Esophagus squamous epithelium (tissue), 4 donors: ENCODE measurements around the gene SERPINH1.

Source experiments
- POLR2A ChIP-seq, 4 donors: fragments of 450-650 bp; IDR thresholded peaks; one replicate each; pipeline ENCODE4 v1.6.1; 2017; ENCODE audit warnings: antibody characterized with exemption in 4 of 4, mild to moderate bottlenecking in 4 of 4, moderate library complexity in 3 of 4
- TF ChIP-seq, protein P1 (sequence below), 6 experiments: fragments of 450-650 bp in 4 of 6; fragments of 200-600 bp in 2 of 6; sonication (generic) in 2 of 6; IDR thresholded peaks; one replicate each; pipeline ENCODE4 v1.5.1; 2016 to 2019; ENCODE audit warnings: antibody characterized with exemption in 6 of 6, mild to moderate bottlenecking in 4 of 6, moderate library complexity in 4 of 6

GRCh38 chr11:75516886-75517285, 45.2 kb upstream of the SERPINH1 start:
- TF ChIP-seq, protein P1, sequence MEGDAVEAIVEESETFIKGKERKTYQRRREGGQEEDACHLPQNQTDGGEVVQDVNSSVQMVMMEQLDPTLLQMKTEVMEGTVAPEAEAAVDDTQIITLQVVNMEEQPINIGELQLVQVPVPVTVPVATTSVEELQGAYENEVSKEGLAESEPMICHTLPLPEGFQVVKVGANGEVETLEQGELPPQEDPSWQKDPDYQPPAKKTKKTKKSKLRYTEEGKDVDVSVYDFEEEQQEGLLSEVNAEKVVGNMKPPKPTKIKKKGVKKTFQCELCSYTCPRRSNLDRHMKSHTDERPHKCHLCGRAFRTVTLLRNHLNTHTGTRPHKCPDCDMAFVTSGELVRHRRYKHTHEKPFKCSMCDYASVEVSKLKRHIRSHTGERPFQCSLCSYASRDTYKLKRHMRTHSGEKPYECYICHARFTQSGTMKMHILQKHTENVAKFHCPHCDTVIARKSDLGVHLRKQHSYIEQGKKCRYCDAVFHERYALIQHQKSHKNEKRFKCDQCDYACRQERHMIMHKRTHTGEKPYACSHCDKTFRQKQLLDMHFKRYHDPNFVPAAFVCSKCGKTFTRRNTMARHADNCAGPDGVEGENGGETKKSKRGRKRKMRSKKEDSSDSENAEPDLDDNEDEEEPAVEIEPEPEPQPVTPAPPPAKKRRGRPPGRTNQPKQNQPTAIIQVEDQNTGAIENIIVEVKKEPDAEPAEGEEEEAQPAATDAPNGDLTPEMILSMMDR (IDR thresholded peaks at IDR 0.05): no peak
- no peak for TF ChIP-seq POLR2A (IDR thresholded peaks at IDR 0.05)
